K562 (cell line): Measurements from ENCODE around the gene RACGAP1. TPM values are rescaled to one million over a fixed set of nuclear protein-coding genes. Genes with fewer than 3 reads are reported as not detected.

ENCODE experiments used
- ATAC-seq: fragments of 200-7000 bp; cut with Tn5 transposase; 3 replicates; pipeline ENCODE4 v1.9.1; 2020; ENCODE audit warnings: moderate library complexity
- BruUV-seq: library from RNA; stranded (reverse); fragments of 400-500 nt; replicated peaks from 2 replicates; lab custom pipeline; 2021; lab: Mats Ljungman, UMichigan
- CTCF ChIA-PET: fragments of 300-600 bp; formaldehyde crosslinking; extraction: SDS; loops from one replicate; lab custom pipeline; 2021; ENCODE audit warnings: low intra/inter-chr PET ratio; lab: Yijun Ruan, JAX
- POLR2A ChIA-PET: fragments of 300-600, 350-650 bp; sonication (Branson Sonifier 250); formaldehyde crosslinking; extraction: SDS; loops from one replicate; lab custom pipeline; 2021; ENCODE audit warnings: antibody characterized with exemption, inconsistent platforms; lab: Yijun Ruan, JAX
- DNase-seq, 4 experiments: peaks; one replicate each; pipeline versions ENCODE4 v3.0.0 to v3.0.0-alpha.2; 2011 to 2018; ENCODE audit warnings: low spot score in 3 of 4, mixed read lengths in 3 of 4; ENCODE audit errors: extremely low read depth in 1 of 4
- FAIRE-seq: peaks from 2 replicates; lab custom pipeline; 2011; peaks lifted over from hg19 to GRCh38; lab: Jason Lieb, UNC
- H2AFZ ChIP-seq: 2 replicates; pipeline ENCODE4 v1.6.0; 2011; ENCODE audit warnings: low read depth, low read length, control low read depth, inconsistent platforms
- H3K27ac ChIP-seq: fragments of 200-600 bp; 3 replicates; pipeline ENCODE4 v1.8.0; 2011; ENCODE audit warnings: low read depth, mild to moderate bottlenecking, control low read depth, inconsistent platforms, low read length, moderate library complexity, mixed read lengths; ENCODE audit errors: extremely low read depth
- H3K27me3 ChIP-seq, 2 experiments: fragments of 300-600 bp in 1 of 2; 2 replicates in 1 of 2; 3 replicates in 1 of 2; pipeline versions ENCODE4 v1.6.0 to v1.8.0; 2011; ENCODE audit warnings: inconsistent platforms in 2 of 2, low read length in 2 of 2, mild to moderate bottlenecking in 1 of 2, mixed read lengths in 1 of 2, moderate library complexity in 1 of 2; ENCODE audit not compliant: control insufficient read depth in 2 of 2, insufficient read depth in 2 of 2
- H3K36me3 ChIP-seq: fragments of 300-600 bp; 3 replicates; pipeline ENCODE4 v1.8.0; 2011; ENCODE audit warnings: mild to moderate bottlenecking, low read length, inconsistent platforms; ENCODE audit not compliant: control insufficient read depth, insufficient read depth
- H3K4me1 ChIP-seq, 2 experiments: fragments of 200-600 bp in 1 of 2; replicated peaks in 1 of 2; 2 replicates in 1 of 2; 3 replicates in 1 of 2; pipeline versions ENCODE4 v1.5.1 to v1.8.0; 2011; ENCODE audit warnings: inconsistent platforms in 2 of 2, low read length in 2 of 2, mild to moderate bottlenecking in 1 of 2, mixed read lengths in 1 of 2, moderate library complexity in 1 of 2; ENCODE audit not compliant: control insufficient read depth in 2 of 2, insufficient read depth in 2 of 2
- H3K4me2 ChIP-seq: 2 replicates; pipeline ENCODE4 v1.6.1; 2011; ENCODE audit warnings: low read length, control low read depth, inconsistent platforms, mixed read lengths; ENCODE audit not compliant: insufficient read depth
- H3K4me3 ChIP-seq: fragments of 200-600 bp; sonication (generic), shearing (Covaris generic); 2 replicates; pipeline ENCODE4 v1.5.1; 2016; ENCODE audit warnings: control low read depth, inconsistent platforms
- H3K79me2 ChIP-seq: fragments of 200-600 bp; 3 replicates; pipeline ENCODE4 v1.8.0; 2011; ENCODE audit warnings: low read length, inconsistent platforms; ENCODE audit not compliant: control insufficient read depth, insufficient read depth
- H3K9ac ChIP-seq, 2 experiments: 2 replicates each; pipeline versions ENCODE4 v1.6.0 to v1.6.1; 2011; ENCODE audit warnings: low read depth in 2 of 2, low read length in 2 of 2, control low read depth in 1 of 2, inconsistent platforms in 1 of 2, mild to moderate bottlenecking in 1 of 2, mixed read lengths in 1 of 2; ENCODE audit not compliant: insufficient read depth in 1 of 2
- H3K9me1 ChIP-seq: one replicate; pipeline ENCODE4 v1.6.0; 2011; ENCODE audit warnings: inconsistent platforms, mild to moderate bottlenecking, low read length, moderate library complexity; ENCODE audit not compliant: control insufficient read depth, insufficient read depth
- H3K9me3 ChIP-seq: replicated peaks from 2 replicates; pipeline ENCODE4 v1.5.1; 2011; ENCODE audit warnings: low read depth, low read length, inconsistent platforms; ENCODE audit not compliant: control insufficient read depth, insufficient read depth
- H4K20me1 ChIP-seq: replicated peaks from 2 replicates; pipeline ENCODE4 v1.6.1; 2011; ENCODE audit warnings: low read length, inconsistent platforms, mixed read lengths; ENCODE audit not compliant: control insufficient read depth, insufficient read depth
- ARHGAP35 ChIP-seq: fragments of 450-650 bp; IDR thresholded peaks from 2 replicates; pipeline ENCODE4 v1.6.1; 2018; ENCODE audit not compliant: partially characterized antibody
- C11orf30 ChIP-seq: fragments of 450-650 bp; IDR thresholded peaks from 2 replicates; pipeline ENCODE4 v1.6.1; 2016; ENCODE audit warnings: low read depth, mild to moderate bottlenecking
- FOXA1 ChIP-seq: fragments of 450-650 bp; IDR thresholded peaks from 2 replicates; pipeline ENCODE4 v1.6.1; 2016; ENCODE audit warnings: mild to moderate bottlenecking, borderline replicate concordance
- HEY1 ChIP-seq: fragments of 250-450 bp; sonication (Bioruptor Pico); IDR thresholded peaks from 2 replicates; pipeline ENCODE4 v1.5.0; 2020; ENCODE audit warnings: mild to moderate bottlenecking, moderate library complexity, borderline replicate concordance
- MBD1 ChIP-seq: fragments of 250-450 bp; sonication (Bioruptor Pico); IDR thresholded peaks from 2 replicates; pipeline ENCODE4 v1.8.0; 2022; ENCODE audit warnings: inconsistent platforms
- MTF1 ChIP-seq: fragments of 250-450 bp; sonication (Bioruptor Pico); IDR thresholded peaks from 2 replicates; pipeline ENCODE4 v1.9.0; 2021; ENCODE audit warnings: moderate library complexity, mild to moderate bottlenecking, inconsistent platforms, borderline replicate concordance
- RBM25 ChIP-seq: fragments of 200-400 bp; formaldehyde crosslinking; IDR thresholded peaks from 2 replicates; pipeline ENCODE4 v1.6.1; 2018; ENCODE audit warnings: low read length, low read depth, moderate library complexity; ENCODE audit not compliant: severe bottlenecking
- RNF2 ChIP-seq: sonication (generic); IDR thresholded peaks from 2 replicates; pipeline ENCODE4 v1.6.1; 2016
- TAF7 ChIP-seq: fragments of 450-650 bp; IDR thresholded peaks from 2 replicates; pipeline ENCODE4 v1.6.1; 2016; ENCODE audit warnings: missing genetic modification characterization, missing compliant biosample characterization
- TBP ChIP-seq: optimal IDR thresholded peaks from 2 replicates; pipeline ENCODE3; 2011; ENCODE audit warnings: low read depth, low read length, improper control_type of control experiment
- TCF15 ChIP-seq: fragments of 250-450 bp; sonication (Bioruptor Pico); IDR thresholded peaks from 2 replicates; pipeline ENCODE4 v1.8.0; 2022; ENCODE audit warnings: moderate library complexity, mild to moderate bottlenecking, inconsistent platforms
- TEAD1 ChIP-seq, 2 experiments: fragments of 450-650 bp in 1 of 2; sonication (generic) in 1 of 2; formaldehyde crosslinking; IDR thresholded peaks; 2 replicates each; pipeline versions ENCODE4 v1.4.0 to v1.8.0; 2020 to 2022; ENCODE audit warnings: mild to moderate bottlenecking in 2 of 2, missing genetic modification reagents in 1 of 2
- YBX1 ChIP-seq: fragments of 450-650 bp; IDR thresholded peaks from 2 replicates; pipeline ENCODE4 v1.7.1; 2016; ENCODE audit warnings: mild to moderate bottlenecking
- ZFP30 ChIP-seq: fragments of 250-450 bp; sonication (Bioruptor Pico); IDR thresholded peaks from 2 replicates; pipeline ENCODE4 v1.8.0; 2022; ENCODE audit warnings: moderate library complexity, mild to moderate bottlenecking, inconsistent platforms, borderline replicate concordance
- ZFPM2 ChIP-seq: fragments of 250-450 bp; sonication (Bioruptor Pico); IDR thresholded peaks from 2 replicates; pipeline ENCODE4 v1.5.1; 2022; ENCODE audit warnings: mild to moderate bottlenecking
- WGBS: fragments of 100-300 bp; shearing (Covaris generic); methylation state at CpG from one replicate; pipeline ENCODE4 v1.1.6; 2016; ENCODE audit warnings: low coverage, mixed read lengths; ENCODE audit not compliant: insufficient coverage; ENCODE audit errors: missing lambda C conversion rate; 5-methylcytosine and 5-hydroxymethylcytosine counted together
- in situ Hi-C: fragments of 300-500 bp; cut with MboI; formaldehyde crosslinking; loops from 4 replicates; pipeline ENCODE4 v1.15.0; 2018; ENCODE audit warnings: inconsistent platforms, mixed read lengths
- intact Hi-C: fragments of 100-400 bp; cut with micrococcal nuclease; formaldehyde crosslinking; loops from 2 replicates; pipeline ENCODE4 v1.14.2; 2022
- polyA plus RNA-seq, 8 experiments: library from polyadenylated mRNA; depleted of rRNA in 4 of 8; stranded (reverse) in 5 of 8; unstranded in 3 of 8; fragments of >200 nt; fragmentation: Nextera tagmentation in 2 of 8; fragmentation: Illumina TruSeq in 1 of 8; extraction: Ambion mirVana in 2 of 8; extraction: Trizol in 1 of 8; gene quantifications; 2 replicates each; pipeline versions ENCODE4 v1.2.1 to v1.2.3, GENCODE V29; 2011 to 2014; ENCODE audit warnings: inconsistent platforms in 1 of 8, missing spikeins in 1 of 8
- total RNA-seq, 7 experiments: library from RNA; depleted of rRNA in 6 of 7; stranded (reverse); fragments of >200 nt in 6 of 7; fragmentation: Illumina TruSeq in 2 of 7; extraction: Trizol in 2 of 7; gene quantifications; 2 replicates each; pipeline versions ENCODE4 v1.2.1 to v1.2.3, GENCODE V29; 2011 to 2021; ENCODE audit warnings: low replicate concordance in 1 of 7
- TF ChIP-seq, protein P1 (sequence below): fragments of 250-450 bp; sonication (Bioruptor Pico); IDR thresholded peaks from 2 replicates; pipeline ENCODE4 v1.5.1; 2021; ENCODE audit warnings: mild to moderate bottlenecking

RACGAP1 gene
- total and polyA plus RNA-seq, 9 of the 15 experiments (the other 6 are each of a cell fraction or from before 2014, with no cell fraction given), result 56.4 to 92.9 (median 71.8) TPM

GRCh38 chr12:49964849-49965624 is 60.3 kb downstream of the RACGAP1 start:
- no peaks in the 10 kb centered on the region for H3K36me3 ChIP-seq
- TF ChIP-seq YBX1, result no peak
- no peak for TF ChIP-seq MBD1 (CRISPR knock-in tag)
- no peak for TF ChIP-seq HEY1 (CRISPR knock-in tag)
- TF ChIP-seq TAF7 (tag), result no peak
- TF ChIP-seq MTF1, result no peak
- TF ChIP-seq ZFPM2 (CRISPR knock-in tag), result no peak
- TF ChIP-seq, protein P1, sequence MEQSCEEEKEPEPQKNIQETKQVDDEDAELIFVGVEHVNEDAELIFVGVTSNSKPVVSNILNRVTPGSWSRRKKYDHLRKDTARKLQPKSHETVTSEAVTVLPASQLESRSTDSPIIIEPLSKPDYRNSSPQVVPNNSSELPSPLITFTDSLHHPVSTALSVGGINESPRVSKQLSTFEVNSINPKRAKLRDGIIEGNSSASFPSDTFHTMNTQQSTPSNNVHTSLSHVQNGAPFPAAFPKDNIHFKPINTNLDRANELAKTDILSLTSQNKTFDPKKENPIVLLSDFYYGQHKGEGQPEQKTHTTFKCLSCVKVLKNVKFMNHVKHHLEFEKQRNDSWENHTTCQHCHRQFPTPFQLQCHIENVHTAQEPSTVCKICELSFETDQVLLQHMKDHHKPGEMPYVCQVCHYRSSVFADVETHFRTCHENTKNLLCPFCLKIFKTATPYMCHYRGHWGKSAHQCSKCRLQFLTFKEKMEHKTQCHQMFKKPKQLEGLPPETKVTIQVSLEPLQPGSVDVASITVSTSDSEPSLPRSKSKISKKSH (CRISPR knock-in tag), result no peak
- no peak for TF ChIP-seq ZFP30 (CRISPR knock-in tag)
- TF ChIP-seq TBP, result no peak
- no peak for TF ChIP-seq RBM25
- no peak for TF ChIP-seq TEAD1 (CRISPR knock-in tag; IDR thresholded peaks at IDR 0.05)
- no peak for TF ChIP-seq C11orf30
- TF ChIP-seq TCF15 (CRISPR knock-in tag), result no peak
- TF ChIP-seq FOXA1, result no peak
- no peak for TF ChIP-seq ARHGAP35
- no peak for TF ChIP-seq RNF2
- H2AFZ ChIP-seq, result no peak overlapping the region
- no peak overlapping the region for H3K27ac ChIP-seq
- H3K9ac ChIP-seq, result peak overlapping the region in 1 of 2 experiments; percentile 53; a peak in 1 of 4 replicates
- H3K27me3 ChIP-seq, result peaks cover 12 to 51% of the 10 kb centered on the region in 2 experiments; a peak in 4 of 5 replicates
- DNase-seq (no peak), FAIRE-seq (no peak), ATAC-seq (no peak)
- H3K4me2 ChIP-seq, result no peak overlapping the region
- ChIA-PET CTCF (interaction anchor here (3.9 to 5.4 kb wide), 2 partner anchors 91 to 105 kb away, joined by 33 to 43 read pairs; no protein-coding TSS in a partner anchor), POLR2A (interaction anchor here (1.0 to 1.2 kb wide), 2 partner anchors 9 to 94 kb away, joined by 3 read pairs; no protein-coding TSS in a partner anchor)
- H4K20me1 ChIP-seq, result 0 out of 2 replicates have a peak, but pooled peaks cover 7% of the 10 kb centered on the region
- 5% methylated on average over 11 of the region's 13 CpGs for WGBS
- no peaks in the 10 kb centered on the region for H3K79me2 ChIP-seq
- in situ Hi-C loops (loop anchor here (5.0 kb wide), 2 partner anchors 98 to 202 kb away; partner anchors contain the start of gene CERS5), intact Hi-C loops (no loop called here)
- no peaks in the 10 kb centered on the region for H3K9me1 ChIP-seq
- no peak overlapping the region for H3K4me3 ChIP-seq
- no peaks in the 10 kb centered on the region for H3K9me3 ChIP-seq
- peaks cover 12 to 33% of the 10 kb centered on the region in 2 experiments; a peak in 4 of 5 replicates for H3K4me1 ChIP-seq
- no TSS peak for BruUV-seq
